ENCODE results near the gene TNIK.
"Not testable (repeated sequence)": the region's sequence is repeated elsewhere in the genome, so short reads cannot be mapped to it uniquely, and the experiment has no call there.

Gene TNIK

DNA sequence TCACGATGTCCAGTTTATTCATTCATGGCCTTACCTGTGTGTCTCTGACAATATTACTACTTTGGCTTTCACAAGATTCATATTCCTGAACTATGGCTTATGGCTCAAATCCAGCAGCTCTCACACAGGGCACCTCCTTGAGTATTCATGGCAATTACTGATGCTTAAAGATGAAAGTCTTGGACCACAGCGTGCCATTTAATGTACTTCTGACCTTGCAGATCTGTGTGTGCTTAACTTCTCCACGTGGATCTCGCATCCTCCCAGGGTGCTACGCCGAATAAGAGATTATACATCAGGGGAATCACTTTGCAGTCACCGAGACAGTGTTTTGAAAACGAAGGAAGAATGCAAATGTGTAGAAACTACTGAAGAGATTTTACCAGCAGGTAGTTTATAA lies 147.5 kb downstream of the TNIK start:
- TF ChIP-seq, protein P1, sequence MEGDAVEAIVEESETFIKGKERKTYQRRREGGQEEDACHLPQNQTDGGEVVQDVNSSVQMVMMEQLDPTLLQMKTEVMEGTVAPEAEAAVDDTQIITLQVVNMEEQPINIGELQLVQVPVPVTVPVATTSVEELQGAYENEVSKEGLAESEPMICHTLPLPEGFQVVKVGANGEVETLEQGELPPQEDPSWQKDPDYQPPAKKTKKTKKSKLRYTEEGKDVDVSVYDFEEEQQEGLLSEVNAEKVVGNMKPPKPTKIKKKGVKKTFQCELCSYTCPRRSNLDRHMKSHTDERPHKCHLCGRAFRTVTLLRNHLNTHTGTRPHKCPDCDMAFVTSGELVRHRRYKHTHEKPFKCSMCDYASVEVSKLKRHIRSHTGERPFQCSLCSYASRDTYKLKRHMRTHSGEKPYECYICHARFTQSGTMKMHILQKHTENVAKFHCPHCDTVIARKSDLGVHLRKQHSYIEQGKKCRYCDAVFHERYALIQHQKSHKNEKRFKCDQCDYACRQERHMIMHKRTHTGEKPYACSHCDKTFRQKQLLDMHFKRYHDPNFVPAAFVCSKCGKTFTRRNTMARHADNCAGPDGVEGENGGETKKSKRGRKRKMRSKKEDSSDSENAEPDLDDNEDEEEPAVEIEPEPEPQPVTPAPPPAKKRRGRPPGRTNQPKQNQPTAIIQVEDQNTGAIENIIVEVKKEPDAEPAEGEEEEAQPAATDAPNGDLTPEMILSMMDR (IDR thresholded peaks at IDR 0.05; ENCODE audit: low read depth, low read length), result no peak
- no peak overlapping the region for H3K4me3 ChIP-seq (ENCODE audit: low read depth, low read length)

DNA sequence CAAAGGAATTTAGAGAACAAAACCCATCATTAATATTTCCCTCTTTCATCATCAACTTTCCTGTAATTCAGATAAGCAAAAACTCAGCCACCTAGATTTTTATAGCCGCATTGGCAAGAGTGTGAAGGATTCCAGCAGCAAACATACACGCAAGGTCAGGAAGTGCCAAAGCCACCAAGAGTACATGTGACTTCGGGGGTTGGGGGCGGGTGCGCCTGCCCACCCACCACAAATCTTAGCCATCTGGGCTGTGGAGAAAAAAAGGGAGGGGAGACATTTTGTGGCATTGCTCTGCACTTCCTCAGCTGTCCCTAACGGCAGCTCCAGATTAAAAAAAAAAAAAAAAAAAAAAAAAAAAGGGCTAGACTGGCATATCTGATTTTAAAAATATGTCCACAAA lies 148.4 kb downstream of the TNIK start:
- TF ChIP-seq, protein P1 (IDR thresholded peaks at IDR 0.05; ENCODE audit: low read depth, low read length), result no peak
- no peak overlapping the region for H3K4me3 ChIP-seq (ENCODE audit: low read depth, low read length)

DNA sequence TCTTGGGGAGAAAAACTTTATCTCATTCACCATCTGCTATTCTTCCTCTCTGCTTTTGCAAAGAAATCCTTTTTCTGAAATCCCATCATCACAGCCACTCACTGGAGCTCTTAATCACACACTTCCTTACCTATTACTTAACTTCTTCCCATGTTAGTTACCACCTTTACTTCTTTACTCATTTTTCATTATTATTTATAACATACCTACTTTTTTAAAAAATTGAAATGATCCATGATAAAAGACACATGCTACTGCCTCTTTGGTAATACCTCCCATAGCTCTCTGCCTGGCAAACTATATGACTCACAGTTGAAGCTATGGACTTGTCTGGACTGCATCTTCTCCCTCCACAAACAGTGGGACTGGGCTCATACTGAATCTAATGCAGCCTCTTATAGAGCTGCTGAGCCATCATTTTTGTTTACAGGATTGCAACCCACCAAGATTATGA lies 150.3 kb downstream of the TNIK start:
- TF ChIP-seq, protein P1 (IDR thresholded peaks at IDR 0.05; ENCODE audit: low read depth, low read length), result no peak
- H3K4me3 ChIP-seq (ENCODE audit: low read depth, low read length), result no peak overlapping the region

DNA sequence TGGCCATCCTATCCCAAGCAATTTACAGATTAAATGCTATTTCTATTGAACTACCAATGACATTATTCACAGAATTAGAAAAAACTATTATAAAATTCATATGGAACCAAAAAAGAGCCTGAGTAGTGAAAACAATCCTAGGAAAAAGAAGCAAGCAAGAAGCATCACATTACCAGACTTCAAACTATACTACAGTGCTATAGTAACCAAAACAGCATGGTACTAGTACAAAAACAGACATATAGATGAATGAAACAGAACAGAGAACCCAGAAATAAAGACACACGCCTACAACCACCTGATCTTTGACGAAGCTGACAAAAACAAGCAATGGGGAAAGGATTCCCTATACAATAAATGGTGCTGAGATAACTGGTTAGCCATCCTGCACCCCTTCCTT lies 152.2 kb downstream of the TNIK start:
- TF ChIP-seq, protein P1 (IDR thresholded peaks at IDR 0.05; ENCODE audit: low read depth, low read length), result no peak
- no peak overlapping the region for H3K4me3 ChIP-seq (ENCODE audit: low read depth, low read length)

DNA sequence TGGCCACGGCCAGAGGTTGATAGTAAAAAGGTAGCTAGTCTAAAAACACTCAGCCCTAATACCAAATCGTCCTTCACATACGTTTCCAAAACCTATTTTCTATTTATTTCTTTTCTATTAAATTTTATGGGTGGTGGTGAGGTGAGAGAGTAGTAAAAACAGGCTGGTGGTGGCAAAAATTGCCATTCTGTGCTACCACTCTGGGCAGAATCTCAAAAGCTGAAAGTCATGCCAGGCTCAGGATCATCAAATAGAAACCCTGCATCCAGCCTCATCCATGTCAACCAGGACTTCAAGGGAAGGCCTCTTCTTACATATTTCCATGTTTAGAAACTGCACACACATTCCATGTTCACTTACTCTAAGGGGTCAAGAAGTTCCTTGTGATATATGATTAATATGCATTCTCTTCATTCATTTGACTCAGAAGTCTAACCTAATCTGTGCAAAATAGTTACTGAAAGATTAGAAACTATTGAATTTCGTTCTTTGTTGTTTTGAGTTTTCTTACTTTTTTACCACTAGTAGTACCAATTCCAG lies 153.1 kb downstream of the TNIK start:
- no peak overlapping the region for H3K4me3 ChIP-seq (ENCODE audit: low read depth, low read length)
- TF ChIP-seq, protein P1 (IDR thresholded peaks at IDR 0.05; ENCODE audit: low read depth, low read length), result no peak

DNA sequence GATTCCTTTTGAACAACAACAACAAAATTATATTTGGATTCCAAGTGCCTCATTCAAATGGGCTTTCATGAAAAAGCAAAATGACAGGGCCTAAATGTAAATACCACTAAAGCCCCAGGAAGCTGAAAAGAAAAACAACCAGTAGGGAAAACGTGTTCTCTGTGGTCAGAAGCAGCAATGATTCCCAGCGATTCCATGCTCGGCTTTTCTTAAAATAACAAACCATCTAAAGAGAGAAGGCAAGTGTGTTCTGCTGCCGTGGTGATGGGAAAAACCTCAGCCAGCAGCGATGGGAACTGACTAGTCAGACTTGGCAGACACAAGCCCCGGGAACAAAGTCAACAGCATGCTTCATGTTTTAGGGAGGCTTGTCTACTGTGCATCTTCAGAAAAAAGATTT lies 153.6 kb downstream of the TNIK start:
- no peak overlapping the region for H3K4me3 ChIP-seq (ENCODE audit: low read depth, low read length)
- TF ChIP-seq, protein P1 (IDR thresholded peaks at IDR 0.05; ENCODE audit: low read depth, low read length), result no peak

DNA sequence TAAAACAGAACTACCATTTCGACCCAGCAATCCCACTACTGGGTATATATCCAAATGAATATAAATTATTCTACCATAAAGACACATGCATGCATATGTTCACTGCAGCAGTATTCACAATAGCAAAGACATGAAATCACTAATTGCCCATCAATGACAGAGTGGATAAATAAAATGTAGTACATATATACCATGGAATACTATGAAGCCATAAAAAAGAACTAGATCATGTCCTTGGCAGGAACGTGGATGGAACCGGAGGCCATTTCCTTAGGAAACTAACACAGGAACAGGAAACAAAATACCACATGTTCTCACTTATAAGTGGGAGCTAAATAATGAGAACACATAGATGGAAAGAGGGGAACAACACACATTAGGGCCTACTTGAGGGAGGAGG lies 154.4 kb downstream of the TNIK start:
- H3K4me3 ChIP-seq (ENCODE audit: low read depth, low read length), result not testable (repeated sequence)

DNA sequence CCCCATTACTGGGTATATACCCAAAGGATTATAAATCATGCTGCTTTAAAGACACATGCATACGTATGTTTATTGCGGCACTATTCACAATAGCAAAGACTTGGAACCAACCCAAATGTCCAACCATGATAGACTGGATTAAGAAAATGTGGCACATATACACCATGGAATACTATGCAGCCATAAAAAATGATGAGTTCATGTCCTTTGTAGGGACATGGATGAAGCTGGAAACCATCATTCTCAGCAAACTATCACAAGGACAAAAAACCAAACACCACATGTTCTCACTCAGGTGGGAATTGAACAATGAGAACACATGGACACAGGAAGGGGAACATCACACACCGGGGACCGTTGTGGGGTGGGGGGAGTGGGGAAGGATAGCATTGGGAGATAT lies 155.7 kb downstream of the TNIK start:
- not testable (repeated sequence) for H3K4me3 ChIP-seq (ENCODE audit: low read depth, low read length)

DNA sequence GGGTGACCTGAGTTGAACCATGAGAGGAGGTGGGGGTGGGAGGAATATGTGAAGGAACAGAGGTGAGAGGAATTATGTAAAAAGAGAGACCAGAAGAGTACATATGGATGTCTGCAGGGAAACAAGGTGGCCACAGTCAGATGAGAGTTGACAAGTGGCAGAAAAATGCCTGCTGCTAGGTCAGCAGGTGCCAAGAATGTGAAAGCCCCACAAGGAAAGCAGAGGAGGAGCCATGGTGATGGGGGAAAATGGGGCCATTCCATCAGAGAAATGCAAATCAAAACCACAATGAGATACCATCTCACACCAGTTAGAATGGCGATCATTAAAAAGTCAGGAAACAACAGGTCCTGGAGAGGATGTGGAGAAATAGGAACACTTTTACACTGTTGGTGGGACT lies 156.2 kb downstream of the TNIK start:
- not testable (repeated sequence) for H3K4me3 ChIP-seq (ENCODE audit: low read depth, low read length)

Data from WI38 (cell line).